IMR-90 (cell line): ENCODE results near the gene DOK6.

Experiments
- BHLHE40 ChIP-seq: fragments of 150-350 bp; IDR thresholded peaks from 2 replicates; pipeline ENCODE4 v1.6.1; 2016; ENCODE audit warnings: mild to moderate bottlenecking, low read depth, low read length
- CEBPB ChIP-seq: IDR thresholded peaks from 2 replicates; pipeline ENCODE4 v1.6.1; 2012; ENCODE audit warnings: low read depth, low read length, improper control_type of control experiment
- CHD1 ChIP-seq: IDR thresholded peaks from 2 replicates; pipeline ENCODE4 v1.6.1; 2012; ENCODE audit warnings: low read depth, low read length, improper control_type of control experiment
- FOS ChIP-seq: fragments of 150-350 bp; IDR thresholded peaks from 2 replicates; pipeline ENCODE4 v1.6.1; 2016; ENCODE audit warnings: low read depth, low read length
- MAFK ChIP-seq: IDR thresholded peaks from 2 replicates; pipeline ENCODE4 v1.6.1; 2012; ENCODE audit warnings: low read depth, low read length, improper control_type of control experiment
- MAZ ChIP-seq: IDR thresholded peaks from 2 replicates; pipeline ENCODE4 v1.6.1; 2012; ENCODE audit warnings: low read depth, mild to moderate bottlenecking, low read length, improper control_type of control experiment, moderate library complexity, borderline replicate concordance
- POLR2A ChIP-seq: IDR thresholded peaks from 2 replicates; pipeline ENCODE4 v1.6.1; 2012; ENCODE audit warnings: mild to moderate bottlenecking, low read depth, low read length
- RAD21 ChIP-seq: IDR thresholded peaks from 2 replicates; pipeline ENCODE4 v1.6.1; 2012; ENCODE audit warnings: low read length, improper control_type of control experiment
- RCOR1 ChIP-seq: IDR thresholded peaks from 2 replicates; pipeline ENCODE4 v1.6.1; 2012; ENCODE audit warnings: mild to moderate bottlenecking, low read length, improper control_type of control experiment; ENCODE audit not compliant: insufficient replicate concordance
- RFX5 ChIP-seq: IDR thresholded peaks from 2 replicates; pipeline ENCODE4 v1.8.0; 2012; ENCODE audit warnings: low read depth, mild to moderate bottlenecking, low read length, moderate library complexity
- SMC3 ChIP-seq: fragments of 150-350 bp; IDR thresholded peaks from 2 replicates; pipeline ENCODE4 v1.6.1; 2016; ENCODE audit warnings: low read depth, mild to moderate bottlenecking, antibody characterized with exemption, low read length, moderate library complexity
- TF ChIP-seq, protein P1 (sequence below): conservative IDR thresholded peaks from 2 replicates; pipeline ENCODE4 v1.5.1; 2012; ENCODE audit warnings: mild to moderate bottlenecking, low read depth, low read length, improper control_type of control experiment
- TF ChIP-seq, protein P2 (sequence below): fragments of 150-350 bp; IDR thresholded peaks from 2 replicates; pipeline ENCODE4 v1.6.1; 2016; ENCODE audit warnings: low read depth, mild to moderate bottlenecking, low read length, moderate library complexity, borderline replicate concordance
- TF ChIP-seq, protein P3 (sequence below): fragments of 150-350 bp; IDR thresholded peaks from 2 replicates; pipeline ENCODE4 v1.6.1; 2017; ENCODE audit warnings: mild to moderate bottlenecking, antibody characterized with exemption, low read length, low read depth

DNA sequence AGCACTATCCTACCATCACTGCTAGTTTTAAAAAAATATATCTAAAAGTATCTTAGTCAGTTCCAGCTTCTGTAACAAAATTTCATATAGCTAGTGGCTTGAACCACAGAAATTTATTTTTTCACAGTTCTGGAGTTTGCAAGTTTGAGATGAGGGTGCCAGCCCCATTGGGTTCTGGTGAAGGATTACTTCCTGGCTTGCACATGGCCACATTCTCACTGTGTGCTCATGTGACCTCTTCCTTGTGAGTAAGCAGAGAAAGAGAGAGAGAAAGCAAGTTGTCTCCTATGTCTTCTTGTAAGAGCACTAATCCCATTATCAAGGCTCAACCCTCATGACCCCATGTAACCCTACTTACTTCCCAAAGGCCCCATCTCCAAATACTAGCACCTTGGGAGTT is 158.9 kb downstream of the DOK6 start:
- TF ChIP-seq, protein P1, sequence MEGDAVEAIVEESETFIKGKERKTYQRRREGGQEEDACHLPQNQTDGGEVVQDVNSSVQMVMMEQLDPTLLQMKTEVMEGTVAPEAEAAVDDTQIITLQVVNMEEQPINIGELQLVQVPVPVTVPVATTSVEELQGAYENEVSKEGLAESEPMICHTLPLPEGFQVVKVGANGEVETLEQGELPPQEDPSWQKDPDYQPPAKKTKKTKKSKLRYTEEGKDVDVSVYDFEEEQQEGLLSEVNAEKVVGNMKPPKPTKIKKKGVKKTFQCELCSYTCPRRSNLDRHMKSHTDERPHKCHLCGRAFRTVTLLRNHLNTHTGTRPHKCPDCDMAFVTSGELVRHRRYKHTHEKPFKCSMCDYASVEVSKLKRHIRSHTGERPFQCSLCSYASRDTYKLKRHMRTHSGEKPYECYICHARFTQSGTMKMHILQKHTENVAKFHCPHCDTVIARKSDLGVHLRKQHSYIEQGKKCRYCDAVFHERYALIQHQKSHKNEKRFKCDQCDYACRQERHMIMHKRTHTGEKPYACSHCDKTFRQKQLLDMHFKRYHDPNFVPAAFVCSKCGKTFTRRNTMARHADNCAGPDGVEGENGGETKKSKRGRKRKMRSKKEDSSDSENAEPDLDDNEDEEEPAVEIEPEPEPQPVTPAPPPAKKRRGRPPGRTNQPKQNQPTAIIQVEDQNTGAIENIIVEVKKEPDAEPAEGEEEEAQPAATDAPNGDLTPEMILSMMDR = no peak
- TF ChIP-seq POLR2A (no peak), RFX5 (no peak), MAFK (no peak), BHLHE40 (no peak), FOS (no peak), CEBPB (no peak), MAZ (no peak), CHD1 (no peak), RCOR1 (no peak), RAD21 (no peak), SMC3 (no peak)
- TF ChIP-seq, protein P2, sequence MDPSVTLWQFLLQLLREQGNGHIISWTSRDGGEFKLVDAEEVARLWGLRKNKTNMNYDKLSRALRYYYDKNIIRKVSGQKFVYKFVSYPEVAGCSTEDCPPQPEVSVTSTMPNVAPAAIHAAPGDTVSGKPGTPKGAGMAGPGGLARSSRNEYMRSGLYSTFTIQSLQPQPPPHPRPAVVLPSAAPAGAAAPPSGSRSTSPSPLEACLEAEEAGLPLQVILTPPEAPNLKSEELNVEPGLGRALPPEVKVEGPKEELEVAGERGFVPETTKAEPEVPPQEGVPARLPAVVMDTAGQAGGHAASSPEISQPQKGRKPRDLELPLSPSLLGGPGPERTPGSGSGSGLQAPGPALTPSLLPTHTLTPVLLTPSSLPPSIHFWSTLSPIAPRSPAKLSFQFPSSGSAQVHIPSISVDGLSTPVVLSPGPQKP = no peak
- TF ChIP-seq, protein P3, sequence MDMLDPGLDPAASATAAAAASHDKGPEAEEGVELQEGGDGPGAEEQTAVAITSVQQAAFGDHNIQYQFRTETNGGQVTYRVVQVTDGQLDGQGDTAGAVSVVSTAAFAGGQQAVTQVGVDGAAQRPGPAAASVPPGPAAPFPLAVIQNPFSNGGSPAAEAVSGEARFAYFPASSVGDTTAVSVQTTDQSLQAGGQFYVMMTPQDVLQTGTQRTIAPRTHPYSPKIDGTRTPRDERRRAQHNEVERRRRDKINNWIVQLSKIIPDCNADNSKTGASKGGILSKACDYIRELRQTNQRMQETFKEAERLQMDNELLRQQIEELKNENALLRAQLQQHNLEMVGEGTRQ = no peak
